Measurements from ENCODE around the gene MAGEA6. TPM values are rescaled to one million over a fixed set of nuclear protein-coding genes. Genes with fewer than 3 reads are reported as not detected.
"Not testable (repeated sequence)": the region's sequence is repeated elsewhere in the genome, so short reads cannot be mapped to it uniquely, and the experiment has no call there.

The MAGEA6 gene, protein sequence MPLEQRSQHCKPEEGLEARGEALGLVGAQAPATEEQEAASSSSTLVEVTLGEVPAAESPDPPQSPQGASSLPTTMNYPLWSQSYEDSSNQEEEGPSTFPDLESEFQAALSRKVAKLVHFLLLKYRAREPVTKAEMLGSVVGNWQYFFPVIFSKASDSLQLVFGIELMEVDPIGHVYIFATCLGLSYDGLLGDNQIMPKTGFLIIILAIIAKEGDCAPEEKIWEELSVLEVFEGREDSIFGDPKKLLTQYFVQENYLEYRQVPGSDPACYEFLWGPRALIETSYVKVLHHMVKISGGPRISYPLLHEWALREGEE
- total RNA-seq (2022) (not detected in 2 replicates), Bru-seq, nascent RNA (not detected), BruChase-seq, experiment 1, labeled RNA remaining after a 6-hour chase (not detected), BruChase-seq, experiment 2, labeled RNA remaining after a 2-hour chase (not detected)
- long read RNA-seq = 0 reads

DNA sequence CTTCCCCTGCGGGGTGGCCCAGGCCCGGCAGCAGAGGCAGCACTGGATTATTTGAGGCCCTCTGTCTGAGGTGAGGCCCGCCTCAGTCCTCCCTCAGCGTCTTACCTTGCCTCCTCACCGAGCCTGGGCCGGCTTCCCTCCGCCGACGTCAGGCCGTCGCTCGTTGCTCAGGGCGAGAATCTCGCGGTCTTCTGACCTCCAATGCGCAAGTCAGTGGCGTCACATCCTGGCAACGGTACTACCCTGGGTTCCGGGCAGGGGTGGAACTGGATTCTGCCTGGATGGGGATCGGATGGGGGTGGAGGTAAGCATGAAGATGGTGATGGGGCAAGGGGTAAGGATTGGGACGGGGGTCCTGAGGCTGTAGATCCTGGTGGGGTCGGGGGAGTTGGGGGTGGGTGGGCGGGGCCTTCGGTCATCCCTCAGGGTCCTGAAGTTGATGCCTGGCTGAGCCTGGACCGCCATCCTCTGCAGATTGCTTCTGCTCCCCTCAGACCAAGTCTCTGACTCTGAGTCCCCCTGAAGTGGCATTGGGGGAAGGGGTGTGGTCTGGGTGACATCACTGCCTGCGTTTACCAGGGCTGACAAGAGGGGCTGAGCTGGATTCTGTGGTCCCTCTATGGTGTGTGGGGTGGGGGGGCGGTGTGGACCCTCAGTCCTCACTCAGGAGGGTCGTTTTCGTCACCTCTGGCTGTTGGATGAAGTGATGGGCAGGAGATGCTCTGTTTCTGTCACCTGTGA, at the start of gene MAGEA6:
MAGEA6 (minus strand) TSS at position 141 of the 741 bp plus-strand sequence. CDS start 2,039 bp downstream, outside the sequence.
- DNase-seq; H3K27ac Mint-ChIP-seq (ENCODE audit: unreplicated experiment); CTCF ChIA-PET; H3K4me1 Mint-ChIP-seq (ENCODE audit: low read depth, unreplicated experiment); BruUV-seq (replicated peaks); H3K4me3 Mint-ChIP-seq (ENCODE audit: low read depth, unreplicated experiment); H3K27me3 Mint-ChIP-seq (ENCODE audit: unreplicated experiment); H3K9me3 Mint-ChIP-seq (ENCODE audit: low read depth, unreplicated experiment); intact Hi-C loops (cut with micrococcal nuclease; ENCODE audit: unreplicated experiment); H3K36me3 Mint-ChIP-seq (ENCODE audit: insufficient read depth, unreplicated experiment): not testable (repeated sequence)

DNA sequence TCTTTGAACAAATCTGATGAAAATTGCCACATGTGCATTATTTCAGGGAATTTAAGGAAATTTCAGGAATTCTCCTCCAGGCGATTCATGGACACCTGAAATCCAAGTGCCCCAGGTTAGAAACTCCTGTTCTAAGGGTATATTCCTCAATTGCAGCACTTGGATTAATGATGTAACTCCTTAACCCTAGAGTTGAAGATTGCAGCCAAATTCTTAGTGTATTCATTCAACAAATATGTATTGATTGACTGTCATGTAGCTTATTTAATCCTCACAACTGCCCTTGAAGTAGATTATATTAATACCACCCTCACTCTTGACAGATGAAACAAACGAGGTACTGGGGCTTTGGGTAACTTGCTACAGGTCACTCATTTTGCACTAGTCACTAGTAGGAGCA, 49.8 kb upstream of the MAGEA6 start:
- no peak for DNase-seq
- intact Hi-C loops (cut with micrococcal nuclease; ENCODE audit: unreplicated experiment) = loop anchor here (5.0 to 10.0 kb wide), 3 partner anchors 854 to 1107 kb away; no protein-coding TSS in a partner anchor
- no peaks in the 10 kb centered on the region for H3K36me3 Mint-ChIP-seq (ENCODE audit: insufficient read depth, unreplicated experiment)
- CTCF ChIA-PET = no interaction called here
- H3K27ac Mint-ChIP-seq (ENCODE audit: unreplicated experiment) = no peak overlapping the region
- H3K4me1 Mint-ChIP-seq (ENCODE audit: low read depth, unreplicated experiment) = no peaks in the 10 kb centered on the region
- H3K4me3 Mint-ChIP-seq (ENCODE audit: low read depth, unreplicated experiment) = no peak overlapping the region
- TF ChIP-seq, protein P1, sequence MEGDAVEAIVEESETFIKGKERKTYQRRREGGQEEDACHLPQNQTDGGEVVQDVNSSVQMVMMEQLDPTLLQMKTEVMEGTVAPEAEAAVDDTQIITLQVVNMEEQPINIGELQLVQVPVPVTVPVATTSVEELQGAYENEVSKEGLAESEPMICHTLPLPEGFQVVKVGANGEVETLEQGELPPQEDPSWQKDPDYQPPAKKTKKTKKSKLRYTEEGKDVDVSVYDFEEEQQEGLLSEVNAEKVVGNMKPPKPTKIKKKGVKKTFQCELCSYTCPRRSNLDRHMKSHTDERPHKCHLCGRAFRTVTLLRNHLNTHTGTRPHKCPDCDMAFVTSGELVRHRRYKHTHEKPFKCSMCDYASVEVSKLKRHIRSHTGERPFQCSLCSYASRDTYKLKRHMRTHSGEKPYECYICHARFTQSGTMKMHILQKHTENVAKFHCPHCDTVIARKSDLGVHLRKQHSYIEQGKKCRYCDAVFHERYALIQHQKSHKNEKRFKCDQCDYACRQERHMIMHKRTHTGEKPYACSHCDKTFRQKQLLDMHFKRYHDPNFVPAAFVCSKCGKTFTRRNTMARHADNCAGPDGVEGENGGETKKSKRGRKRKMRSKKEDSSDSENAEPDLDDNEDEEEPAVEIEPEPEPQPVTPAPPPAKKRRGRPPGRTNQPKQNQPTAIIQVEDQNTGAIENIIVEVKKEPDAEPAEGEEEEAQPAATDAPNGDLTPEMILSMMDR (IDR thresholded peaks at IDR 0.05; ENCODE audit: unreplicated experiment) = no peak
- no peaks in the 10 kb centered on the region for H3K9me3 Mint-ChIP-seq (ENCODE audit: low read depth, unreplicated experiment)
- H3K27me3 Mint-ChIP-seq (ENCODE audit: unreplicated experiment) = peaks cover 20% of the 10 kb centered on the region
- no TSS peak for BruUV-seq (replicated peaks)

DNA sequence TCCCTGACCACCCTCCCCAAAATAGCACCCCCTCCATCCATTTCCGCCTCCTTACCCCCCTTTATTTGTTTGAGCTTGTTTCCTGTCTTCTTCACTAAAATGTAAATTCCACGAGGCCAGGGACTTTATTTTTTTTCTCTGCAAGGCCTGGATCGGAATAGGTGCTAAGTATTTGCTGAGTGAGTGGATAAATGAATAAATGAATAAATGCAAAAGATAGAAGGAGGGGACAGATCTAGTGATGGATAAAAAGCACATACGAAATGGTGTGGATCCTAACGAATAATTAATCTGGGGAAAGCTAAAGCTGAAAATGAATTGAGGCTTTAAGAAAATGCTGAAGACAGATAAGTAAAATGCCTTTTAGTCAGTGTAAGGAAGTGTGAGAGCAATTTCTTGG, 48.9 kb upstream of the MAGEA6 start:
- DNase-seq = no peak
- no peaks in the 10 kb centered on the region for H3K4me1 Mint-ChIP-seq (ENCODE audit: low read depth, unreplicated experiment)
- CTCF ChIA-PET = no interaction called here
- no peaks in the 10 kb centered on the region for H3K36me3 Mint-ChIP-seq (ENCODE audit: insufficient read depth, unreplicated experiment)
- intact Hi-C loops (cut with micrococcal nuclease; ENCODE audit: unreplicated experiment) = loop anchor here (5.0 to 10.0 kb wide), 3 partner anchors 854 to 1106 kb away; no protein-coding TSS in a partner anchor
- H3K4me3 Mint-ChIP-seq (ENCODE audit: low read depth, unreplicated experiment) = no peak overlapping the region
- H3K9me3 Mint-ChIP-seq (ENCODE audit: low read depth, unreplicated experiment) = no peaks in the 10 kb centered on the region
- TF ChIP-seq, protein P1 (IDR thresholded peaks at IDR 0.05; ENCODE audit: unreplicated experiment) = no peak
- H3K27me3 Mint-ChIP-seq (ENCODE audit: unreplicated experiment) = peaks cover 29% of the 10 kb centered on the region
- no TSS peak for BruUV-seq (replicated peaks)
- H3K27ac Mint-ChIP-seq (ENCODE audit: unreplicated experiment) = no peak overlapping the region

DNA sequence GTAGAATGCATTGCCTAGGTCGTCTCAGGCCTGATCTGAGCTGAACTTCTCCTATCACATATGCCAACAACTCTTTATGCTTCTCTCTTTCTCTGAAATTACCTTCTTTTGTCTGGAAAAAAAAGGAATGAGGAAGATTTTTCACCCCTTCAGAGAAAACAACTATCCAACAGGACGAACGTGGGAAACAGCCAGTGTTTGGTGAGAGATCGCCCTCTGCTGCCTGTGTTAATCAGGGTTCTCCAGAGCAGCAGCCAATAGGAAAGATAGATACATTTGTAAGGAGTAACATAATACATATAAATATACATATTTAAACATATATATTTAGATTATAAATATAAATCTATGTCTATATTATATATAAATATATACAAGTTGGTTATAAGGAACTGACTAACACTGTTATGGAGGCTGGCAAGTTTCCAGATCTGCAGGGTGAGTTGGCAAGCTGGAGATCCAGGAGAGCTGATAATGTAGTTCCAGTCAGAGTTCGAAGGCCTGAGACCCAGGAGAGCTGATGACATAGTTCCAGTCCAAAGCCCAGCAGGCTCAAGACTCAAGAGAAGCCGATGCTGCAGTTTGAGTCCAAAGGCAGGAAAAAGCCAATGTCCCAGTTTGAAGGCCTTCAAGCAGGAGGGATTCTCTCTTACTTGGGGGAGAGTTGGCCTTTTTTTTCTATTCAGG, 47.7 kb upstream of the MAGEA6 start:
- Mint-ChIP-seq H3K4me1 (ENCODE audit: low read depth, unreplicated experiment) (no peaks in the 10 kb centered on the region), H3K36me3 (ENCODE audit: insufficient read depth, unreplicated experiment) (no peaks in the 10 kb centered on the region), H3K27me3 (ENCODE audit: unreplicated experiment) (peaks cover 41% of the 10 kb centered on the region), H3K4me3 (ENCODE audit: low read depth, unreplicated experiment) (no peak overlapping the region), H3K9me3 (ENCODE audit: low read depth, unreplicated experiment) (no peaks in the 10 kb centered on the region), H3K27ac (ENCODE audit: unreplicated experiment) (no peak overlapping the region)
- intact Hi-C loops (cut with micrococcal nuclease; ENCODE audit: unreplicated experiment) = loop anchor here (5.0 to 10.0 kb wide), 3 partner anchors 852 to 1105 kb away; no protein-coding TSS in a partner anchor
- DNase-seq = peak; percentile 26
- no TSS peak for BruUV-seq (replicated peaks)
- TF ChIP-seq, protein P1 (IDR thresholded peaks at IDR 0.05; ENCODE audit: unreplicated experiment) = no peak
- CTCF ChIA-PET = interaction anchor here (1.0 kb wide), 1 partner anchor 175 kb away, joined by 4 read pairs; no protein-coding TSS in a partner anchor

Measured in Calu3 (cell line).